Chondrocyte (in vitro differentiated cells): ENCODE data around the gene MYLK. TPM values are rescaled to one million over a fixed set of nuclear protein-coding genes. Genes with fewer than 3 reads are reported as not detected.

Experiments
- DNase-seq: peaks from one replicate; pipeline ENCODE4 v3.0.0; 2021; ENCODE audit warnings: mixed read lengths, low spot score
- H3K27ac Mint-ChIP-seq: one replicate; pipeline ENCODE4 v1.8.0; 2021; ENCODE audit warnings: mild to moderate bottlenecking, moderate library complexity, mixed read lengths; ENCODE audit not compliant: unreplicated experiment
- H3K27me3 Mint-ChIP-seq: 2 replicates; pipeline ENCODE4 v1.8.0; 2021; ENCODE audit warnings: low read depth, mixed read lengths
- H3K36me3 Mint-ChIP-seq: 2 replicates; pipeline ENCODE4 v1.8.0; 2021; ENCODE audit warnings: low read depth, mixed read lengths
- H3K4me1 Mint-ChIP-seq: 2 replicates; pipeline ENCODE4 v1.8.0; 2021; ENCODE audit warnings: low read depth, mild to moderate bottlenecking, mixed read lengths
- H3K4me3 Mint-ChIP-seq: one replicate; pipeline ENCODE4 v1.8.0; 2021; ENCODE audit warnings: mild to moderate bottlenecking, moderate library complexity, mixed read lengths; ENCODE audit not compliant: unreplicated experiment
- H3K9me3 Mint-ChIP-seq: 2 replicates; pipeline ENCODE4 v1.8.0; 2021; ENCODE audit warnings: low read depth, mixed read lengths
- total RNA-seq: library from RNA; stranded (reverse); gene quantifications from 3 replicates; pipeline ENCODE4 v1.2.1, GENCODE V29; 2021
- TF ChIP-seq, protein P1 (sequence below): fragments of 200-600 bp; sonication (generic); IDR thresholded peaks from 2 replicates; pipeline ENCODE4 v1.5.0; 2021; ENCODE audit warnings: antibody characterized with exemption, mild to moderate bottlenecking, moderate library complexity

Gene MYLK
- total RNA-seq, 1 donor from 2014 or later = 405 TPM

DNA sequence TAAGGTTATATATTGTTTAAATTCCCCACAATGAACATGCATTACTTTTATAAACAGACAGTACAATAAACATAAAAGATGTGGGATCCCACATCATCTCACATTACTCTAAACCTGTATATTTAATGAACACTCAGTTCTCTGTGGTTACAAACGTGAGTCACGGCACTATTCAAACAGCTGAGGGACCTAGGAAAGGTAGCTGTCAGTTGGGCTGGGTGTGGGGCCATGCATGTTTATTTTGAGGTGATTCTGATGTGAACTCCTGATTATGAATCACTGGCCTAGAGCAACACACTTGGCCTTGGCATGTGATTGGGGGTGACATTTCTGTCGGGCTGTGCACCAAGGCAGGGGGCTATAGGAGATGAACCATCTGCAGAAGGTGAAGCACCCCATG is 151.7 kb downstream of the MYLK start:
- Mint-ChIP-seq H3K27ac (peak overlapping the region; percentile 61), H3K36me3 (peaks cover 8% of the 10 kb centered on the region), H3K4me3 (no peak overlapping the region), H3K27me3 (no peaks in the 10 kb centered on the region), H3K9me3 (no peaks in the 10 kb centered on the region), H3K4me1 (peaks cover 28% of the 10 kb centered on the region)
- no peak for DNase-seq
- TF ChIP-seq, protein P1, sequence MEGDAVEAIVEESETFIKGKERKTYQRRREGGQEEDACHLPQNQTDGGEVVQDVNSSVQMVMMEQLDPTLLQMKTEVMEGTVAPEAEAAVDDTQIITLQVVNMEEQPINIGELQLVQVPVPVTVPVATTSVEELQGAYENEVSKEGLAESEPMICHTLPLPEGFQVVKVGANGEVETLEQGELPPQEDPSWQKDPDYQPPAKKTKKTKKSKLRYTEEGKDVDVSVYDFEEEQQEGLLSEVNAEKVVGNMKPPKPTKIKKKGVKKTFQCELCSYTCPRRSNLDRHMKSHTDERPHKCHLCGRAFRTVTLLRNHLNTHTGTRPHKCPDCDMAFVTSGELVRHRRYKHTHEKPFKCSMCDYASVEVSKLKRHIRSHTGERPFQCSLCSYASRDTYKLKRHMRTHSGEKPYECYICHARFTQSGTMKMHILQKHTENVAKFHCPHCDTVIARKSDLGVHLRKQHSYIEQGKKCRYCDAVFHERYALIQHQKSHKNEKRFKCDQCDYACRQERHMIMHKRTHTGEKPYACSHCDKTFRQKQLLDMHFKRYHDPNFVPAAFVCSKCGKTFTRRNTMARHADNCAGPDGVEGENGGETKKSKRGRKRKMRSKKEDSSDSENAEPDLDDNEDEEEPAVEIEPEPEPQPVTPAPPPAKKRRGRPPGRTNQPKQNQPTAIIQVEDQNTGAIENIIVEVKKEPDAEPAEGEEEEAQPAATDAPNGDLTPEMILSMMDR = no peak

DNA sequence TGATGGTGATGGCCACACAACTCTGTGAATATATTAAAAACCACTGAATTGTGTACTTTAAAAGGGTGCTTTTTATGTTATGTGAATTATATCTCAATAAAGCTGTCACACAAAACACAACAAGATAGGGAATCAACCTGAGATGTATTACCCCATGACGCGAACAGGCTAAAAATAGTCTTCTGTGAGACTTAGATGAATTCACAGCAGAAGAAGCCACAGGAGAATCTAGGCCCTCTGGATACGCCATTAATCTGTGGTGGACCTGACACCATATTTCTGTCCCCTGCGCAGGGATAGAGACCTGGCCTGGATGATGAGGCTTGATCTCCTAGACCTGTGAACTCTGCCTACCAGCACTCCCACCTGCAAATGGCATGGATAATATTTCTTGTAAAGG is 153.3 kb downstream of the MYLK start:
- H3K4me3 Mint-ChIP-seq = no peak overlapping the region
- peaks cover 28% of the 10 kb centered on the region for H3K4me1 Mint-ChIP-seq
- no peaks in the 10 kb centered on the region for H3K27me3 Mint-ChIP-seq
- TF ChIP-seq, protein P1 = no peak
- H3K9me3 Mint-ChIP-seq = no peaks in the 10 kb centered on the region
- no peaks in the 10 kb centered on the region for H3K36me3 Mint-ChIP-seq
- H3K27ac Mint-ChIP-seq = no peak overlapping the region
- no peak for DNase-seq

DNA sequence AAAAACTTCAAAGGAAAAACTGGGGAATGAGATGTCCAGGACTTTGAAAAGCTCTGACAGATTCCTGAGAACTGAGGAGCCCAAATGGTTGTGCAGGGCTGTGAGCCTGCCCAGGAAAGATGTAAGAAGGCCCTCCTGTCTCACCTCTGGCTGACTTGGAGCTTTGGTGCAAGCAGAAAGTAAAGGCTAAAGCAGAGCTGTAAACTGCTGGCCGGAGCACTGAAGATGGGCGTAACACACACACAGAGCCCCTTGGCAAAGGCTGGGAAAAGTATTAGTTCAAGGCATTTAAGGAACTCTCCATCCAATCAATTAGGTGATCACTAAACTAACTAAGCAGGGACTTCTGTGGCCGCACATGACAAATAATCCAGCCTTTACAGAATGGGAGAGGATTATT is 155.1 kb downstream of the MYLK start:
- no peaks in the 10 kb centered on the region for H3K9me3 Mint-ChIP-seq
- no peak for DNase-seq
- peaks cover 19% of the 10 kb centered on the region for H3K4me1 Mint-ChIP-seq
- H3K36me3 Mint-ChIP-seq = no peaks in the 10 kb centered on the region
- no peaks in the 10 kb centered on the region for H3K27me3 Mint-ChIP-seq
- no peak overlapping the region for H3K4me3 Mint-ChIP-seq
- no peak overlapping the region for H3K27ac Mint-ChIP-seq
- TF ChIP-seq, protein P1 = no peak

DNA sequence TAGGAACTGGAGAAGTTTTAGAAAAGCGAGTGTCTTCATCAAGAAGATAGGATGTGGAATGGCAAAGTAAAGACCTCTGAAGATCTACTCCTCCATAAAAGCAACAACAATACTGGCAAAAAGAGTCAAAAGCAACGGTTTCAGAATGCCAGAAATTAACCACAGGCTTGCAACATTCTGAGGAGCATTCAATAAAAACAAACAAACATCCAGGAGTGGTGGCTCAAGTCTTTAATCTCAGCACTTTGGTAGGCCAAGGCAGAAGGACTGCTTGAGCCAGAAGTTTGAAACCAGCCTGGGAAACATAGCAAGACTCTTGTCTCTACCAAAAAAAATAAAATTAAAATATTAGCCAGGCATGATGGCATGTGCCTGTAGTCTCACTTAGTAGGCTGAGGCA is 156.1 kb downstream of the MYLK start:
- H3K4me1 Mint-ChIP-seq = peaks cover 23% of the 10 kb centered on the region
- no peak overlapping the region for H3K4me3 Mint-ChIP-seq
- DNase-seq = no peak
- no peak overlapping the region for H3K27ac Mint-ChIP-seq
- no peaks in the 10 kb centered on the region for H3K36me3 Mint-ChIP-seq
- TF ChIP-seq, protein P1 = no peak
- H3K27me3 Mint-ChIP-seq = no peaks in the 10 kb centered on the region
- H3K9me3 Mint-ChIP-seq = no peaks in the 10 kb centered on the region

DNA sequence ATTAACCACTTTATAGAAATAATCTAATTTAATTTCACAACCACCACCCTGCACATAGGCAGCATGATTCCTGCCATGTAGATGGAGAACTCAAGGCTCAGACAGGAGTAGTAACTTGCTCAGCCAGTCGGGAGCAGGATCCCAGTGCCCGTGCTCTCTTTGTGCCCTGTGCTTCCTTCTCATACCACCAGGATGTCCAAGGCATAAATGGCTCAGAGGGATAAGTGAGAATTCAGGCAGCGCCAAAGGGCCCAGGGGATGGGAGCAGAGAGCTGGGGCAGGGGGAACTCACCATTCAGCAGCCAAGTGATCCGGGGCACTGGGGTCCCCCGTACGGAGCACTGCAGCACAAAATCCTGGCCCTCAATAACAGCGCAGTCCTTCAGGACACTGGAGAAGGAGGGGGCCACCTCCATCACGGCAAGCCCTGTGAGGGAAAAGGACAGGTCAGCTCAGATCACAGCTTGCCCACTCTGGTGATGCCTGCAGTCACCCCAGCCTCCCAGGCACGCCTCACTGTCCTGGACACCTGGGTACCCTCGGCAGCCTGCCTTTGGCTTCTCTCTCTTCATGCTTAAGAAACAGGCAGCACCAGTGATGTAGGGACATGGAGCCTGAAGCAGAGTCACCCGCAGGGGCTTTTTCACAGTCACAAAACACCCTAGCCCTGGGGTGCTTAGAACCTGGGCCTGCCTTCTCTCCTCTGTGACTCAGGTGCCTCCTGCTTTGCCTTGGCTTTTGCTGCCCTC is 158.3 kb downstream of the MYLK start:
- Mint-ChIP-seq H3K4me1 (peaks cover 24% of the 10 kb centered on the region), H3K27ac (no peak overlapping the region), H3K9me3 (no peaks in the 10 kb centered on the region), H3K4me3 (no peak overlapping the region), H3K27me3 (no peaks in the 10 kb centered on the region), H3K36me3 (no peaks in the 10 kb centered on the region)
- TF ChIP-seq, protein P1 = peak; percentile 43
- no peak for DNase-seq
